K562 (cell line): Measurements from ENCODE around the gene RGS14. TPM values are rescaled to one million over a fixed set of nuclear protein-coding genes. Genes with fewer than 3 reads are reported as not detected.

Experiments
- ATAC-seq: fragments of 200-7000 bp; cut with Tn5 transposase; 3 replicates; pipeline ENCODE4 v1.9.1; 2020; ENCODE audit warnings: moderate library complexity
- BruUV-seq: library from RNA; stranded (reverse); fragments of 400-500 nt; replicated peaks from 2 replicates; lab custom pipeline; 2021; lab: Mats Ljungman, UMichigan
- CTCF ChIA-PET: fragments of 300-600 bp; formaldehyde crosslinking; extraction: SDS; loops from one replicate; lab custom pipeline; 2021; ENCODE audit warnings: low intra/inter-chr PET ratio; lab: Yijun Ruan, JAX
- POLR2A ChIA-PET: fragments of 300-600, 350-650 bp; sonication (Branson Sonifier 250); formaldehyde crosslinking; extraction: SDS; loops from one replicate; lab custom pipeline; 2021; ENCODE audit warnings: antibody characterized with exemption, inconsistent platforms; lab: Yijun Ruan, JAX
- DNase-seq, 4 experiments: peaks; one replicate each; pipeline versions ENCODE4 v3.0.0 to v3.0.0-alpha.2; 2011 to 2018; ENCODE audit warnings: low spot score in 3 of 4, mixed read lengths in 3 of 4; ENCODE audit errors: extremely low read depth in 1 of 4
- FAIRE-seq: peaks from 2 replicates; lab custom pipeline; 2011; peaks lifted over from hg19 to GRCh38; lab: Jason Lieb, UNC
- H2AFZ ChIP-seq: 2 replicates; pipeline ENCODE4 v1.6.0; 2011; ENCODE audit warnings: low read depth, low read length, control low read depth, inconsistent platforms
- H3K27ac ChIP-seq: fragments of 200-600 bp; 3 replicates; pipeline ENCODE4 v1.8.0; 2011; ENCODE audit warnings: low read depth, mild to moderate bottlenecking, control low read depth, inconsistent platforms, low read length, moderate library complexity, mixed read lengths; ENCODE audit errors: extremely low read depth
- H3K27me3 ChIP-seq, 2 experiments: fragments of 300-600 bp in 1 of 2; 2 replicates in 1 of 2; 3 replicates in 1 of 2; pipeline versions ENCODE4 v1.6.0 to v1.8.0; 2011; ENCODE audit warnings: inconsistent platforms in 2 of 2, low read length in 2 of 2, mild to moderate bottlenecking in 1 of 2, mixed read lengths in 1 of 2, moderate library complexity in 1 of 2; ENCODE audit not compliant: control insufficient read depth in 2 of 2, insufficient read depth in 2 of 2
- H3K36me3 ChIP-seq: fragments of 300-600 bp; 3 replicates; pipeline ENCODE4 v1.8.0; 2011; ENCODE audit warnings: mild to moderate bottlenecking, low read length, inconsistent platforms; ENCODE audit not compliant: control insufficient read depth, insufficient read depth
- H3K4me1 ChIP-seq, 2 experiments: fragments of 200-600 bp in 1 of 2; replicated peaks in 1 of 2; 2 replicates in 1 of 2; 3 replicates in 1 of 2; pipeline versions ENCODE4 v1.5.1 to v1.8.0; 2011; ENCODE audit warnings: inconsistent platforms in 2 of 2, low read length in 2 of 2, mild to moderate bottlenecking in 1 of 2, mixed read lengths in 1 of 2, moderate library complexity in 1 of 2; ENCODE audit not compliant: control insufficient read depth in 2 of 2, insufficient read depth in 2 of 2
- H3K4me2 ChIP-seq: 2 replicates; pipeline ENCODE4 v1.6.1; 2011; ENCODE audit warnings: low read length, control low read depth, inconsistent platforms, mixed read lengths; ENCODE audit not compliant: insufficient read depth
- H3K4me3 ChIP-seq: fragments of 200-600 bp; sonication (generic), shearing (Covaris generic); 2 replicates; pipeline ENCODE4 v1.5.1; 2016; ENCODE audit warnings: control low read depth, inconsistent platforms
- H3K79me2 ChIP-seq: fragments of 200-600 bp; 3 replicates; pipeline ENCODE4 v1.8.0; 2011; ENCODE audit warnings: low read length, inconsistent platforms; ENCODE audit not compliant: control insufficient read depth, insufficient read depth
- H3K9ac ChIP-seq, 2 experiments: 2 replicates each; pipeline versions ENCODE4 v1.6.0 to v1.6.1; 2011; ENCODE audit warnings: low read depth in 2 of 2, low read length in 2 of 2, control low read depth in 1 of 2, inconsistent platforms in 1 of 2, mild to moderate bottlenecking in 1 of 2, mixed read lengths in 1 of 2; ENCODE audit not compliant: insufficient read depth in 1 of 2
- H3K9me1 ChIP-seq: one replicate; pipeline ENCODE4 v1.6.0; 2011; ENCODE audit warnings: inconsistent platforms, mild to moderate bottlenecking, low read length, moderate library complexity; ENCODE audit not compliant: control insufficient read depth, insufficient read depth
- H3K9me3 ChIP-seq: replicated peaks from 2 replicates; pipeline ENCODE4 v1.5.1; 2011; ENCODE audit warnings: low read depth, low read length, inconsistent platforms; ENCODE audit not compliant: control insufficient read depth, insufficient read depth
- H4K20me1 ChIP-seq: replicated peaks from 2 replicates; pipeline ENCODE4 v1.6.1; 2011; ENCODE audit warnings: low read length, inconsistent platforms, mixed read lengths; ENCODE audit not compliant: control insufficient read depth, insufficient read depth
- ATF4 ChIP-seq: fragments of 450-650 bp; formaldehyde crosslinking; IDR thresholded peaks from 2 replicates; pipeline ENCODE4 v1.4.0; 2022; ENCODE audit warnings: mild to moderate bottlenecking, moderate library complexity
- BCOR ChIP-seq: fragments of 450-650 bp; IDR thresholded peaks from 2 replicates; pipeline ENCODE4 v1.6.1; 2016
- COPS2 ChIP-seq: fragments of 450-650 bp; conservative IDR thresholded peaks from 2 replicates; pipeline ENCODE4 v1.6.1; 2016; ENCODE audit warnings: mild to moderate bottlenecking, moderate library complexity
- CREM ChIP-seq: IDR thresholded peaks from 2 replicates; pipeline ENCODE4 v1.6.1; 2014; ENCODE audit warnings: antibody characterized with exemption, low read depth
- HCFC1 ChIP-seq: IDR thresholded peaks from 2 replicates; pipeline ENCODE4 v1.6.1; 2012; ENCODE audit warnings: low read depth, low read length, improper control_type of control experiment
- HEY1 ChIP-seq: fragments of 250-450 bp; sonication (Bioruptor Pico); IDR thresholded peaks from 2 replicates; pipeline ENCODE4 v1.5.0; 2020; ENCODE audit warnings: mild to moderate bottlenecking, moderate library complexity, borderline replicate concordance
- HSF4 ChIP-seq: fragments of 250-450 bp; sonication (Bioruptor Pico); IDR thresholded peaks from 2 replicates; pipeline ENCODE4 v2.1.2; 2022; ENCODE audit warnings: mild to moderate bottlenecking, moderate library complexity, borderline replicate concordance
- NCOA2 ChIP-seq, 2 experiments: fragments of 450-650 bp; IDR thresholded peaks; 2 replicates each; pipeline ENCODE4 v1.6.1; 2018; ENCODE audit warnings: mild to moderate bottlenecking in 2 of 2, moderate library complexity in 1 of 2; ENCODE audit not compliant: partially characterized antibody in 2 of 2
- NFE2 ChIP-seq: IDR thresholded peaks from 2 replicates; pipeline ENCODE4 v1.6.1; 2014; ENCODE audit warnings: antibody characterized with exemption, low read depth
- NR4A1 ChIP-seq, 2 experiments: fragments of 250-450 bp in 1 of 2; fragments of 450-650 bp in 1 of 2; sonication (Bioruptor Pico) in 1 of 2; IDR thresholded peaks; 2 replicates each; pipeline versions ENCODE4 v1.4.0 to v1.6.1; 2016 to 2020; ENCODE audit warnings: mild to moderate bottlenecking in 2 of 2, missing compliant biosample characterization in 1 of 2, missing genetic modification characterization in 1 of 2, moderate library complexity in 1 of 2
- SMC3 ChIP-seq: conservative IDR thresholded peaks from 2 replicates; pipeline ENCODE4 v1.6.1; 2011; ENCODE audit warnings: low read depth, low read length, improper control_type of control experiment; ENCODE audit not compliant: insufficient read depth
- SP1 ChIP-seq: sonication (generic); formaldehyde crosslinking; IDR thresholded peaks from 2 replicates; pipeline ENCODE4 v1.8.1; 2022; ENCODE audit warnings: mild to moderate bottlenecking, missing genetic modification reagents
- SREBF1 ChIP-seq: fragments of 150-350 bp; IDR thresholded peaks from 2 replicates; pipeline ENCODE4 v1.6.1; 2014; ENCODE audit warnings: antibody characterized with exemption, low read depth, low read length, borderline replicate concordance
- TAF15 ChIP-seq: fragments of 200-400 bp; formaldehyde crosslinking; IDR thresholded peaks from 2 replicates; pipeline ENCODE4 v1.6.1; 2017; ENCODE audit warnings: mild to moderate bottlenecking, low read depth, low read length, moderate library complexity
- THRB ChIP-seq: fragments of 450-650 bp; formaldehyde crosslinking; conservative IDR thresholded peaks from 2 replicates; pipeline ENCODE4 v1.4.0; 2022; ENCODE audit warnings: mild to moderate bottlenecking, missing genetic modification characterization
- ZNF12 ChIP-seq: sonication (generic); formaldehyde crosslinking; IDR thresholded peaks from 2 replicates; pipeline ENCODE4 v1.4.0; 2020; ENCODE audit warnings: mild to moderate bottlenecking, missing genetic modification reagents
- ZNF764 ChIP-seq: fragments of 250-450 bp; sonication (Bioruptor Pico); IDR thresholded peaks from 2 replicates; pipeline ENCODE4 v1.4.0; 2020; ENCODE audit warnings: low read depth, mild to moderate bottlenecking, moderate library complexity
- WGBS: fragments of 100-300 bp; shearing (Covaris generic); methylation state at CpG from one replicate; pipeline ENCODE4 v1.1.6; 2016; ENCODE audit warnings: low coverage, mixed read lengths; ENCODE audit not compliant: insufficient coverage; ENCODE audit errors: missing lambda C conversion rate; 5-methylcytosine and 5-hydroxymethylcytosine counted together
- in situ Hi-C: fragments of 300-500 bp; cut with MboI; formaldehyde crosslinking; loops from 4 replicates; pipeline ENCODE4 v1.15.0; 2018; ENCODE audit warnings: inconsistent platforms, mixed read lengths
- intact Hi-C: fragments of 100-400 bp; cut with micrococcal nuclease; formaldehyde crosslinking; loops from 2 replicates; pipeline ENCODE4 v1.14.2; 2022
- polyA plus RNA-seq, 8 experiments: library from polyadenylated mRNA; depleted of rRNA in 4 of 8; stranded (reverse) in 5 of 8; unstranded in 3 of 8; fragments of >200 nt; fragmentation: Nextera tagmentation in 2 of 8; fragmentation: Illumina TruSeq in 1 of 8; extraction: Ambion mirVana in 2 of 8; extraction: Trizol in 1 of 8; gene quantifications; 2 replicates each; pipeline versions ENCODE4 v1.2.1 to v1.2.3, GENCODE V29; 2011 to 2014; ENCODE audit warnings: inconsistent platforms in 1 of 8, missing spikeins in 1 of 8
- total RNA-seq, 7 experiments: library from RNA; depleted of rRNA in 6 of 7; stranded (reverse); fragments of >200 nt in 6 of 7; fragmentation: Illumina TruSeq in 2 of 7; extraction: Trizol in 2 of 7; gene quantifications; 2 replicates each; pipeline versions ENCODE4 v1.2.1 to v1.2.3, GENCODE V29; 2011 to 2021; ENCODE audit warnings: low replicate concordance in 1 of 7

Gene RGS14
- total and polyA plus RNA-seq, 9 of the 15 experiments (the other 6 are each of a cell fraction or from before 2014, with no cell fraction given): 0.28 to 75.9 (median 34.5) TPM

GRCh38 chr5:177367981-177368868 is 10.5 kb downstream of the RGS14 start (continued):
- TF ChIP-seq HCFC1: no peak
- no peak for TF ChIP-seq NCOA2 (IDR thresholded peaks at IDR 0.05; ENCODE audit: partially characterized antibody in 2 of 2)
- no peak for TF ChIP-seq ZNF12
- TF ChIP-seq ATF4 (CRISPR knock-in tag): no peak
- TF ChIP-seq SREBF1: no peak
- no peak for TF ChIP-seq TAF15

- H3K4me1 ChIP-seq: peaks cover 60 to 76% of the 10 kb centered on the region in 2 experiments
- WGBS: 51% methylated on average over 5 of the region's 5 CpGs
- peak overlapping the region; percentile 89 for H3K4me2 ChIP-seq
- ChIA-PET CTCF (interaction anchor here (1.1 kb wide), 1 partner anchor 21 kb away, joined by 4 read pairs; no protein-coding TSS in a partner anchor), POLR2A (interaction anchor here (0.5 to 2.5 kb wide), 7 partner anchors 10 to 111 kb away, joined by 3 to 18 read pairs (median 3); no protein-coding TSS in a partner anchor)
- H3K27me3 ChIP-seq: no peaks in the 10 kb centered on the region
- FAIRE-seq: peak; percentile 86
- peak in 2 of 4 experiments; percentile 57 to 71 for DNase-seq
- peaks cover 47% of the 10 kb centered on the region; the same call in 2 of the 3 replicates for H3K36me3 ChIP-seq
- no peak overlapping the region for H2AFZ ChIP-seq
- H3K4me3 ChIP-seq: no peak overlapping the region
- peaks cover 4% of the 10 kb centered on the region for H3K9me1 ChIP-seq
- H3K79me2 ChIP-seq: peaks cover 24% of the 10 kb centered on the region
- no peaks in the 10 kb centered on the region for H4K20me1 ChIP-seq
- peak overlapping the region; percentile 51; the same call in 2 of the 3 replicates for H3K27ac ChIP-seq
- H3K9me3 ChIP-seq: no peaks in the 10 kb centered on the region
- intact Hi-C loops: loop anchor here (10.0 kb wide), 1 partner anchor 254 kb away; no protein-coding TSS in a partner anchor
- ATAC-seq: no peak
- in situ Hi-C loops: no loop called here
- peak overlapping the region; percentile 73 to 95; a peak in 2 of 4 replicates for H3K9ac ChIP-seq
- no TSS peak for BruUV-seq
- TF ChIP-seq ZNF764 (CRISPR knock-in tag): no peak
- no peak for TF ChIP-seq NFE2
- TF ChIP-seq COPS2: no peak
- TF ChIP-seq BCOR: no peak
- no peak for TF ChIP-seq HSF4 (CRISPR knock-in tag)
- TF ChIP-seq SMC3: no peak
- peak; percentile 56; the same call in 1 of the 2 replicates for TF ChIP-seq SP1 (CRISPR knock-in tag)
- no peak for TF ChIP-seq NR4A1 (CRISPR knock-in tag; IDR thresholded peaks at IDR 0.05)
- TF ChIP-seq NR4A1 (tag; IDR thresholded peaks at IDR 0.05): no peak
- TF ChIP-seq HEY1 (CRISPR knock-in tag): no peak
- no peak for TF ChIP-seq CREM
- 0 out of 2 replicates have a peak, but pooled peaks have one; percentile 34 for TF ChIP-seq THRB (CRISPR knock-in tag)
Observed at GRCh38 chr5:177368869-177369644, 11.3 kb downstream of the RGS14 start.
